ENCODE data around the gene ANKRD37.
A peak's percentile ranks its signal among the peaks of the same experiment; 100 is the strongest.

ANKRD37 gene

DNA sequence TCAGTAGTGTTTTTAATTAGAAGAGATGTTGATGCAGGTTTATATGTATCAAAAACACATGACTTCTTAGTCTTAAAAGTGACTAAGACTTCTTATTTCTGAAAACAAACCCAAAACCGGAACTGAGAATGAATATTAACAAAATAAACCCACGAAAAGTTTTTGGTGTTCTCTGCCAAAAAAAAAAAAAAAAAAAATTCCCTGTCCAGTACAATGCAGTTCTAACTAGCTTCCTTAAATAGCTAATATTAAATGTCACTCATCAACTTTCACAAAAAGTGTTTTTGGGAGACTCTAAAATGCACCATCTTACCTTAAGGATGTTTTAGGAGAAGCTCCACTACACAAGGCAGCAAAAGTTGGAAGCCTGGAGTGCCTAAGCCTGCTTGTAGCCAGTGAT, 2.0 kb downstream of the ANKRD37 start:
- no peaks in the 10 kb centered on the region for H3K27me3 ChIP-seq (ENCODE audit: control insufficient read depth in 1 of 2, insufficient read depth in 2 of 2, low read length in 2 of 2)
- peaks cover 41% of the 10 kb centered on the region for H3K36me3 ChIP-seq (ENCODE audit: insufficient read depth, low read length)
- no peaks in the 10 kb centered on the region for H3K9me3 ChIP-seq (ENCODE audit: low read length)
- peaks cover 9% of the 10 kb centered on the region for H3K4me1 ChIP-seq (ENCODE audit: insufficient read depth, low read length)
- no peak overlapping the region for H3K27ac ChIP-seq (ENCODE audit: low read depth, low read length)
- H3K9ac ChIP-seq (ENCODE audit: low read length): no peak overlapping the region
- H3K4me3 ChIP-seq (ENCODE audit: low read depth in 1 of 2, low read length in 2 of 2): no peak overlapping the region

DNA sequence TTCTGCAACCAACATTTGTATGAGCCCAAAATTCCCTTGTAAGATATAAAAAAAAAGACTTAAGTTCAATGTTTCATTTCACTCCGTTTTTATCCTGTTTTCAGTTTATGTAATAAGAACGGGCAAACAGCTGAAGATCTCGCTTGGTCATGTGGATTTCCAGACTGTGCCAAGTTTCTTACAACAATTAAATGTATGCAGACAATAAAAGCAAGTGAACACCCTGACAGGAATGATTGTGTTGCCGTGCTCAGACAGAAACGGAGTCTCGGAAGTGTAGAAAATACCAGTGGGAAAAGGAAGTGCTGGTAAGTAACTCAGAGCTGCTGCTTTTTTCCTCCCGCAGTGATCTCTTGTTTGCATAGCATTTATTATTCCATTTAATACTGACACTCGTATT, 2.8 kb downstream of the ANKRD37 start:
- H3K9ac ChIP-seq (ENCODE audit: low read length): no peak overlapping the region
- no peaks in the 10 kb centered on the region for H3K27me3 ChIP-seq (ENCODE audit: control insufficient read depth in 1 of 2, insufficient read depth in 2 of 2, low read length in 2 of 2)
- peaks cover 41% of the 10 kb centered on the region for H3K36me3 ChIP-seq (ENCODE audit: insufficient read depth, low read length)
- H3K9me3 ChIP-seq (ENCODE audit: low read length): no peaks in the 10 kb centered on the region
- no peak overlapping the region for H3K4me3 ChIP-seq (ENCODE audit: low read depth in 1 of 2, low read length in 2 of 2)
- H3K27ac ChIP-seq (ENCODE audit: low read depth, low read length): no peak overlapping the region
- H3K4me1 ChIP-seq (ENCODE audit: insufficient read depth, low read length): peaks cover 8% of the 10 kb centered on the region

DNA sequence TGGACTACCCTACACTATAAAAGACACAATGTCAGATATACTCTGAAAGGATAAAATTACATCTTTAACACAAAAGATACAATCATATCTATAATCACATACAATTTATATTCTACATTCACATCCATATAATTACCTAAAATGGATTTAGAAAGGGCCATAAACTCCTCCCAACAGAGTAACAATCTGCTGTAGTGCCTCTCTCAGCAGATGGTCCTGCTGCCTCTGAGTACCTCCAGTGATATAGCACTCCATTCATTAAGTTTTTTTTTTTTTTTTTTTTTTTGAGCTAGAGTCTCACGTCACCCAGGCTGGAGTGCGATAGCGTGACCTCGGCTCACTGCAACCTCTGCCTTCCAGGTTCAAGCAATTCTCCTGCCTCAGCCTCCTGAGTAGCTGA, 7.4 kb downstream of the ANKRD37 start:
- H3K4me1 ChIP-seq (ENCODE audit: insufficient read depth, low read length): no peaks in the 10 kb centered on the region
- no peak overlapping the region for H3K4me3 ChIP-seq (ENCODE audit: low read depth in 1 of 2, low read length in 2 of 2)
- H3K9ac ChIP-seq (ENCODE audit: low read length): no peak overlapping the region
- peaks cover 65% of the 10 kb centered on the region for H3K36me3 ChIP-seq (ENCODE audit: insufficient read depth, low read length)
- no peaks in the 10 kb centered on the region for H3K27me3 ChIP-seq (ENCODE audit: control insufficient read depth in 1 of 2, insufficient read depth in 2 of 2, low read length in 2 of 2)
- no peak overlapping the region for H3K27ac ChIP-seq (ENCODE audit: low read depth, low read length)
- H3K9me3 ChIP-seq (ENCODE audit: low read length): no peaks in the 10 kb centered on the region

DNA sequence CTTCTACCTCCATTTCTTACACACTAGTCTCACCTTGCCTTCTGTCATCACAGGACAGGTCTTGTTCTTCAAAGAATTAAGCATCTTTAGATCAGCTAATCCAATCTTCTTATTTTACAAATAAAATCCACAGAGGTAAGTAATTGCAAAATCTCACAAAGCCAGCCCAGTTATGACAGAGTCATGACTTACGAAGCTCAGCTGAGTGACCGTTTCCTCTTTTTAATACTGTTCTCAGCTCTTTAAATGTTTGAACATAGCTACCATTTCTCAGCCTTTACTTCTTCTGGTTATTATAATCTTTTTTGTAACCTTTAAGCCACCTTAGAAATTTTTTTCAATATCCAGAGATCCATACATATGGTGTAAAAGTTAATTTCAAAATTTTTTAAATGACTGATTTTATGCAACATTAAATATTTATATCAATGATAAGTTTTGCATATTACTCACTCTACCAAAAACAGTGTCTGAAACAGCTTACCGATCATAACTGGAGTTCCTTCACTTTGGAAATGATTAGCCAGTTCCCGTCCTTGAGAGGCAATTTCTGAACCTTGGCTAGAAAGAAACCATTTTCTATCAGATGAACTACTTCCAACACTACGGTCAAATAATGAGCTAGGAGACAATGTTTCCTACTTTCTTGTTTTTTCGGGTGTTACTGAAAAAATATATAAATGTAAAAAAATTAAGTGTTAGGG, 8.8 kb downstream of the ANKRD37 start:
- H3K4me1 ChIP-seq (ENCODE audit: insufficient read depth, low read length): no peaks in the 10 kb centered on the region

DNA sequence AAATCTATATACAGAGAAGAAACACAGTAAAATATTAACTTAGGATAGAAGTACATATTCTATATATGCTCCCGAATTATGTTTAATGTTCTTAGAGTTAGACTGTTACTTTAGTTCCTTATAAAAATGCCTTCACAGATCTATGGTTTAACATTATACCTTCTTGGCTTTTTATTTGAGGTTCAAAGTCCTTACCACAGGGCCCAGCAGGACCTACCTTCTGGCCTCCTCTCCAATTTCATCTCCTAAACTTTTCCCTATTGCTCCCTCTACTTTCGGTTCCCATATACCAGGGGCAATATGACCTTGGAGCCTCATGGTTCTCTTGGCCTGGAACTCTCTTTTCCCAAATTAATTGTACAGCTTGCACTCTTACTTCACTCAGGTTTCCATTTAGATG, 11.8 kb downstream of the ANKRD37 start:
- Histone ChIP-seq H3K9ac (ENCODE audit: low read length) (no peak overlapping the region), H3K27ac (ENCODE audit: low read depth, low read length) (no peak overlapping the region), H3K9me3 (ENCODE audit: low read length) (no peaks in the 10 kb centered on the region), H3K4me3 (ENCODE audit: low read depth in 1 of 2, low read length in 2 of 2) (no peak overlapping the region), H3K4me1 (ENCODE audit: insufficient read depth, low read length) (peaks cover 6% of the 10 kb centered on the region), H3K27me3 (ENCODE audit: control insufficient read depth in 1 of 2, insufficient read depth in 2 of 2, low read length in 2 of 2) (no peaks in the 10 kb centered on the region), H3K36me3 (ENCODE audit: insufficient read depth, low read length) (peaks cover 47% of the 10 kb centered on the region)

More for the DNA sequence above, 8.8 kb downstream of the ANKRD37 start:
- Histone ChIP-seq H3K36me3 (ENCODE audit: insufficient read depth, low read length) (peaks cover 60% of the 10 kb centered on the region), H3K27me3 (ENCODE audit: control insufficient read depth in 1 of 2, insufficient read depth in 2 of 2, low read length in 2 of 2) (no peaks in the 10 kb centered on the region), H3K27ac (ENCODE audit: low read depth, low read length) (no peak overlapping the region), H3K4me3 (ENCODE audit: low read depth in 1 of 2, low read length in 2 of 2) (no peak overlapping the region), H3K9me3 (ENCODE audit: low read length) (no peaks in the 10 kb centered on the region), H3K9ac (ENCODE audit: low read length) (no peak overlapping the region)

DNA sequence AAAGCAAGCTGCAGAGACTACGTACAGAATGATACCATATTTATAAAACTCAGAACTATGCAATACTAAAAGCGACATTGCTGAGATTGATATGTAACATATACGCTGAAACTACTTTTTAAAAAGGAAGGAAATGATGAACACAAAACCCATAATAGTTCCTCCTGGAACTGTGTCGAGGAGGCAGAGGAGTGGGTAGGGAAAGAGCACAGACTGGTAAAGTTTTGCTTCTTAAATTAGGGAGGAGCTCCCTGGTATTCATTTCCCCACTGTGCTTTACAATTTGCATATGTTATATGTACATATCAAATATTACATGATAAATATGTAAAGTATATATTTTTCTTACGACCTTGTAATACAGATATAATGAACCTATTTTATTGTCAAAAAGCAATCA, 15.2 kb downstream of the ANKRD37 start:
- H3K27ac ChIP-seq (ENCODE audit: low read depth, low read length): no peak overlapping the region
- no peaks in the 10 kb centered on the region for H3K27me3 ChIP-seq (ENCODE audit: control insufficient read depth in 1 of 2, insufficient read depth in 2 of 2, low read length in 2 of 2)
- peaks cover 37% of the 10 kb centered on the region for H3K36me3 ChIP-seq (ENCODE audit: insufficient read depth, low read length)
- H3K4me3 ChIP-seq (ENCODE audit: low read depth in 1 of 2, low read length in 2 of 2): no peak overlapping the region
- H3K9ac ChIP-seq (ENCODE audit: low read length): no peak overlapping the region
- peaks cover 6% of the 10 kb centered on the region for H3K4me1 ChIP-seq (ENCODE audit: insufficient read depth, low read length)
- no peaks in the 10 kb centered on the region for H3K9me3 ChIP-seq (ENCODE audit: low read length)

DNA sequence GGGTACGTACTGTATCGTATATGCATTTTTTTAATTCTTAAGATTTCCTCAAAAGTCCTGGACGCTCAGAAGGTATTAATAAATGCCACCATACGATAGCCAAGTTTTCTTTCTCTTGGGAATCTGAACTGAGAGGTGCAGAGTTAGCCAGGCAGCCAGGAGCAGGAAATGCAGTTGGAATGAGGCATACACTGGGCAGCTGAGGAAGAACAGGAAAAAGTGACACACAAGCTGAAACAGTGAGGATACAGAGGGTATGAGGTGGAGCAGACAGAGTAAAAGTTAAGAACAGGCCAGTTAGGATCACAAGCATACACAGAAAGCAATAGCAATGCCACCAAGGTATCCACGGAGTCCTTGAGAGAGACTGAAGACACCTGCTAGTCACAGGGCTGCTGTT, 15.8 kb downstream of the ANKRD37 start:
- Histone ChIP-seq H3K36me3 (ENCODE audit: insufficient read depth, low read length) (peaks cover 43% of the 10 kb centered on the region), H3K9me3 (ENCODE audit: low read length) (no peaks in the 10 kb centered on the region), H3K27ac (ENCODE audit: low read depth, low read length) (no peak overlapping the region), H3K9ac (ENCODE audit: low read length) (no peak overlapping the region), H3K4me3 (ENCODE audit: low read depth in 1 of 2, low read length in 2 of 2) (no peak overlapping the region), H3K27me3 (ENCODE audit: control insufficient read depth in 1 of 2, insufficient read depth in 2 of 2, low read length in 2 of 2) (no peaks in the 10 kb centered on the region), H3K4me1 (ENCODE audit: insufficient read depth, low read length) (peaks cover 6% of the 10 kb centered on the region)

DNA sequence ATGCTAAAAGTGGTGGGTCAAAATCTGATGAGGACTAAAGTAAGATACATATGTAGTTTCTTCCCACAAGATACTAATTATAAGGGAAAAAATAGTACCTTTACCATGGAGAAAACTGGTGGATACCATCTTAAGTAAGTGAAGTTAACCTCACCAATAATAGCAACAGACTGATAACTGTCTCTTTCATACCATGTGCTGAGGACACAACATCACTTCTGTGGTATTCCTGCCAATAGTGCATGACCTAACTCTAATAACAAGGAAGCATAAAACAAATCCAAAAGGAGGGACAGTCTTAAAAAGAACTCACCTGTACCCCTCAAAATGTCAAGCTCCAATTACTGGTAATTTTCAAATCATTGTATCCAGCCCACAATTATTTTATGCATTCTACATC, 20.3 kb downstream of the ANKRD37 start:
- Histone ChIP-seq H3K4me3 (ENCODE audit: low read depth in 1 of 2, low read length in 2 of 2) (no peak overlapping the region), H3K4me1 (ENCODE audit: insufficient read depth, low read length) (peaks cover 11% of the 10 kb centered on the region), H3K9me3 (ENCODE audit: low read length) (no peaks in the 10 kb centered on the region), H3K27me3 (ENCODE audit: control insufficient read depth in 1 of 2, insufficient read depth in 2 of 2, low read length in 2 of 2) (no peaks in the 10 kb centered on the region), H3K36me3 (ENCODE audit: insufficient read depth, low read length) (peaks cover 31% of the 10 kb centered on the region), H3K27ac (ENCODE audit: low read depth, low read length) (no peak overlapping the region), H3K9ac (ENCODE audit: low read length) (no peak overlapping the region)

DNA sequence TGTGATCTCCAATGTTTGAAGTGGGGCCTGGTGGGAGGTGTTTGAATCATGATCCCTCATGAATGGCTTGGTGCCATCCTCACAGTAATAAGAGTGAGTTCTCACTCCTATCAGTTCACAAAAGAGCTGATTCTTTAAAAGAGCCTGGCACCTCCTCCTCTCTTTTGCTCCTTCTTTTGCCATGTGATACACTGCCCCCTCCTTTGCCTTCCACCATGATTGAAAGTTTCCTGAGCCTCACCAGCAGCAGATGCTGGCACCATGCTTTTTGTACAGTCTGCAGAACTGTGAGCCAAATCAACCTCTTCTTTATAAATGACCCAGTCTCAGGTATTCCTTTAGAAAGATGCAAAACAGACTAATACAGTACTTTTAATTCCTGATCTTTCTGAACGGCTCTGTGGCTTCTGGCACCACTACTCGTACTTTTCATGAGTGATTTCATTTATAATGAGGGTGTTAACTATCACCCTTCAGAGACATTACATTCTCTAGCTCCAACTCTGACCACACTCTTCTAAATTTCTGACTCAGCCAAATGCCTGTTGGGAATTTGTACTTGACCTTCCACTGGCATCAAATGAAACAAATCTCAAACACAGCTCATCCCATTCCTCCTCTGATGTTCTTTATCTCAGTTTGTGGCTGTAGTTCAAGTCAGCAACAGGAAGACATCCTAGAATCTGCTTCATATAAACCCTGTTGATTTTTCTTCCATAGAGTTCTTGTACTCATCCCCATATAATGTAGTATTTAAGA, 24.9 kb downstream of the ANKRD37 start:
- H3K9ac ChIP-seq (ENCODE audit: low read length): no peak overlapping the region
- no peak overlapping the region for H3K4me3 ChIP-seq (ENCODE audit: low read depth in 1 of 2, low read length in 2 of 2)
- H3K36me3 ChIP-seq (ENCODE audit: insufficient read depth, low read length): peaks cover 20% of the 10 kb centered on the region
- no peaks in the 10 kb centered on the region for H3K9me3 ChIP-seq (ENCODE audit: low read length)
- H3K4me1 ChIP-seq (ENCODE audit: insufficient read depth, low read length): peaks cover 15% of the 10 kb centered on the region
- no peaks in the 10 kb centered on the region for H3K27me3 ChIP-seq (ENCODE audit: control insufficient read depth in 1 of 2, insufficient read depth in 2 of 2, low read length in 2 of 2)
- H3K27ac ChIP-seq (ENCODE audit: low read depth, low read length): no peak overlapping the region

DNA sequence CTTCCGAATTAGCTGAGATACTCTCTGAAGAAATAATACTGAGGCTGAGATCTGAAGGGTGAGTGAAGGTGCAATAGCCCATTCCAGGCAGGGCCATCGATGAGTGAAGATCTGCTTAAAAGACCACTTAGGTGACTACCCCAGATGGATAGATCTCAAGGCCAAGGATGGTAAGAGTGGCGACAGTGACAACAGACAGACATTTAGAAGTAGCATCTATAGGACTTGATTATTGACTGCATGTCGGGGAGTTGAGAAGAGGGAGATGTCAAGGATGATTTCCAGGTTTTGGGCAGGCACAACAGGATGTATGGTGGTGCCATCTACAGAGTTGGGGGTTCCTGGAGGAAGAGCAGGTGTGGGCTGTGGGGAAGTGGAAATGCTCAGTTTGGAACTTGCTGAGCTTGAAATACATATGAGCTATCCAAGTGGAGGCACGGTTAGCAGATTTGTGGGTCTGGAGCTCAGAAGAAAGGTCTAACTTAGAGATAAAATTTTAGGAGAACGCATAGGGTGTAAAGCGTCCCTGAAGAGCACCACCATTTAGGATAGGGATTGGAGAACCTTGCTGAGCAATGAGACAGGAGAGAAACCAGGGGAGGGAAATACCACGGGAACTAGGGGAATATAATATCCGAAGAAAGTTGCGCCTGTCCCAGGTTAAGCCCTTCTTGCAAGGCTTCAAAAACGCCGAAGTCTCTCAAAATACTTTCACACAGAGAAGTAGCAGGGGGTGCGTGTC, 28.4 kb downstream of the ANKRD37 start:
- peak overlapping the region; percentile 94 for H3K27ac ChIP-seq (ENCODE audit: low read depth, low read length)
- H3K9ac ChIP-seq (ENCODE audit: low read length): peak overlapping the region; percentile 94
- H3K4me1 ChIP-seq (ENCODE audit: insufficient read depth, low read length): peaks cover 15% of the 10 kb centered on the region
- H3K9me3 ChIP-seq (ENCODE audit: low read length): no peaks in the 10 kb centered on the region
- H3K4me3 ChIP-seq (ENCODE audit: low read depth in 1 of 2, low read length in 2 of 2): peak overlapping the region; percentile 88 to 98
- H3K36me3 ChIP-seq (ENCODE audit: insufficient read depth, low read length): peaks cover 9% of the 10 kb centered on the region
- no peaks in the 10 kb centered on the region for H3K27me3 ChIP-seq (ENCODE audit: control insufficient read depth in 1 of 2, insufficient read depth in 2 of 2, low read length in 2 of 2)

DNA sequence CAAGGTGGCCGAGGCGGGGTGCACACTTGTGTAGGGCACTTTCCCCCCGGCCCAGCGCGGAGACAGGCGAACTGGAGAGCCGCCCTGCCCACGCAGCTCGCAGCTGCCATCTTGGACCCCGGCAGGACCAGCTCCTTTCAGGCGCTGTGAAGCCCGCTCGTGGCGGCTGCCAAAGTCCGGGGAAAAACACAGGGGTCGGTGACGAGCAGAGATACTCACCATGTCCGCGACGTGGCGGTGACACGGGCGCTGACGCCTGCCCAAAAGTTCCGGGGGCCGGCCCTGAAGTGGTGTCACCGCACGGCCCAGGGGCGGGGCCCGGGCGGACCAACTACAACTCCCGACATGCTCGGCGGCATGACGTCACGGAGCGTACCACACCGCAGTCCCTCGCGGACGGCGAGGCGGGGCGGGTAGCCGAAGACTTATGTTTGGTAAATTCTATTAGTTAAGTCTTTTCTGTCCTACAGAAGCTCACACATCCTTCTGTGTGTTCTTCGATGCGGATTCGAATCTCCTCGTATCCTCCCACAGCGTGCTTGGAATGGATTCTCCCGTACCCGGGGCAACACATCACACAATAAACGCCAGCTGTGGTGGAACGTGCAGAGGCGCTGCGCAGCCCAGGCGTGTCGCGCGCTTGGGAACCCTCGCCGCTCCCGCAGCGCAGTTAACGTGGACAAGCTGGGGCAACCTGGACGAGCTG, 29.2 kb downstream of the ANKRD37 start, which contains the start of gene UFSP2:
UFSP2 (minus strand) TSS at position 318 of the 706 bp plus-strand sequence; CDS start at position 222, 96 bp downstream.
- no peaks in the 10 kb centered on the region for H3K9me3 ChIP-seq (ENCODE audit: low read length)
- H3K4me1 ChIP-seq (ENCODE audit: insufficient read depth, low read length): peaks cover 15% of the 10 kb centered on the region
- peaks cover 9% of the 10 kb centered on the region for H3K36me3 ChIP-seq (ENCODE audit: insufficient read depth, low read length)
- peak within 1 kb of the TSS; percentile 94 for H3K27ac ChIP-seq (ENCODE audit: low read depth, low read length)
- peak within 1 kb of the TSS; percentile 88 to 98 for H3K4me3 ChIP-seq (ENCODE audit: low read depth in 1 of 2, low read length in 2 of 2)
- H3K27me3 ChIP-seq (ENCODE audit: control insufficient read depth in 1 of 2, insufficient read depth in 2 of 2, low read length in 2 of 2): no peaks in the 10 kb centered on the region
- peak within 1 kb of the TSS; percentile 94 for H3K9ac ChIP-seq (ENCODE audit: low read length)

Measured in muscle layer of colon (tissue), 2 donors.